Stimulated activated CD8-positive, alpha-beta memory T cell treated with anti-CD3 and anti-CD28 coated beads, Interleukin-15, amount 100 ng/mL, for 24 hours (primary cell): ENCODE results near the gene GLRX5.

ENCODE experiments used
- DNase-seq: peaks from one replicate; pipeline ENCODE4 v3.0.0-alpha.2; 2020; ENCODE audit warnings: low read depth

Gene GLRX5

DNA sequence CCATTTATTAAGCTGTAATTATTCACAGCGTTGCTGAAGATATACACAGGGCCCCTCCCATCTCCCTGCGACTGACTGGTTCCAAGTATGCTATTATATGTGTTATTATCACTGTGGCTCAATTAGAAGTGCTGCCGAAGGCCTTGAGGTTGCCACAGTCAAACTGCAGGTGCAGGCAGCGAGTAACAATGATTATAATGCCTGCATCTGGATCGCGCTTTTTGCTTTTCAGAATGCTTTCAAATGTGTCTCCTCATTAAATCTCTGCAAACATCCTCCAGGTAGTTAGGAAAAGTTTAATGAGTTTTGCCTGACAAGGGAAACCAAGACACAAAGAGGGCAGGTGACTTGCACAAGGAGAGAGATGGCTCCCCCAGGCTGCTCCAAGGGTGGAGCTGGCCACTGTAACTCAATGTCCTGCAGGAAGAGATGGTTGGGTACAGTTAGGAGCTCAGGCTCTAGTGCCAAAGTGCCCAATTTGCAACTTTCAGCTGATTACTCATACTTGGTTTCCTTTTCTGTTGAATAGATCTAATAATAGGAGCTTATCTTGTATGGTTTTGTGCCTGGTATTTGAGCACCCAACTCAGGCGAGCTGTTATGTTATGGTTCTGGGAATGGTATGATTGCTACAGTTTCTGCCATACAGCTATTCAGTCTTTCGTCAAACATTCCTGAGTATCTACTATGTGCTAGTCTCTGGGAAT, 16.7 kb upstream of the GLRX5 start:
- no peak for DNase-seq

DNA sequence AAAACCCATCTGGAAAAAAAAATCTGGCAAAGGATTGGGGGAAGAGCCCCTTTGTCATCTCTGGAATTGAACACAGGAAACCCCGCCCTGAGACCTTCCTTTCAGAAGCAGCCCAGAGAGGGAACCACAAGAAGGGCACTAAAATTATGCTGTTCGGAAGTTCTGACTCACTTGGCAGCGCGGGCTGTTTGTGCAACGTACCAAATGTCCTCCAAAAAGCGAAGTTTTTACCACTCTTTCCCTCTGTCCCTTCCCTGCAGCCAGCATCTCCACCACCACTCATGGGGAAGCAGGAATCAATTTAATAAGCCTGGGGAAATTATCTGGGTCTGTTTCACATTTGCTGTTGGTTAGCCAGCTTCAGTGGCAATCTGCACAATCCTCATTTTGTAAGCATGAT, 15.2 kb upstream of the GLRX5 start:
- DNase-seq: no peak

DNA sequence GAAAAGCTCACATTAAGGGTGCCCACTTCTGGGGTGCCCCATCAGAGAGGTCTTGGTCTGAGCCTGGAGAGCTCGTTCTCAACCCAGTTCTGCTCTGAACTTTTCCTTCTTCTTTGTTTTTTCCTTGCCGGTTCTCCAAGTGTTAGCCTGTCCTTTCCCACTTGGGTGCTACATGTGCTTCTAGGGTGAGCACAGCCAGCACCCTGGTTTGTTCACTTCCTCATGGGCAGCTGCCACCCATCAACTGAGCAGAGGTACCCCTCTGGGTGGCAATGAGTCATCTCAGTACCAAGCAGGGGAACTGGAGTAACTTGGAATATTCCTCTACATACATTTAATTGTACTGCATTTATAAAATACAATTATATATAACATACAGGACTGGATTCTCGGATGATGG, 14.5 kb upstream of the GLRX5 start:
- no peak for DNase-seq

- DNase-seq: no peak
Measured at GRCh38 chr14:95521001-95521400, 13.8 kb upstream of the GLRX5 start.

DNA sequence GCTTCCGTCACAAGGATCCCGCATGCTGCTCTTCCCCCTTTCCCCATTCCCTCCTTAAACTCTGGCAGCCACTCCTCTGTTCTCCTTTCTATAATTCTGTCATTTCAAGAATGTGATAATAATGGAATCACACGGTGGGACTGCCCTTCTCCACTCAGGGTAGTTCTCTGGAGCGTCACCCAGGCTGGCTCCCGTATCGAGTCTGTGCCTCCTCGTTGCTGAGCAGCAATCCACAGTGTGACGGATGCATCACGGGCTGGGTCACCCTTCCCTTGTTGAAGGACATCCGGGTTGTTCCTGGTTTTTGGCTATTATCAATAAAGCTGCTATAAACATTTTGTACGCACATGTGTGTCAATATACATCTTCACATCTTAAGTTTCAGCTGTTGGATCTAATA, 12.7 kb upstream of the GLRX5 start:
- DNase-seq: no peak

DNA sequence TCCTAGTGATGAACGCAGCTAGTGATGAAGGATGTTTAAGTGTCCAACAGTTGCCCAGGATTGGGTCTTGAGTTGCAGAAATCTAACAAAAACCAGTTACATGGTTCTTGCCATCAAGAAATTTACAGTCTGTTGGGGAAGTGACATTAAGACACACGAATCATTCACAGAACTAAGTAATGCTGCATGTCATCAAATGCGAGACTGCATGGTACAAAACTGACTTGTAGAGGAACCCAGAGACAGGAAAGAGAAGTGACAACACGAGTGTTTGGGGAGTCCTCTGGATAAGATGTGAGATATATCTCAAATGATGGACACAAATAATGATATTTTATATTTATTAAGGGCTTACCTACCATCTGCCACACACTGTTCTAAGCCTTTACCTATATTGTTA, 12.3 kb upstream of the GLRX5 start:
- no peak for DNase-seq

GRCh38 chr14:95523051-95523814, 11.6 kb upstream of the GLRX5 start:
- DNase-seq: no peak

- no peak for DNase-seq
Measured at GRCh38 chr14:95523815-95524448, 10.9 kb upstream of the GLRX5 start.

GRCh38 chr14:95524706-95525512, 9.9 kb upstream of the GLRX5 start:
- DNase-seq: no peak

GRCh38 chr14:95525999-95526398, 8.9 kb upstream of the GLRX5 start:
- no peak for DNase-seq

DNA sequence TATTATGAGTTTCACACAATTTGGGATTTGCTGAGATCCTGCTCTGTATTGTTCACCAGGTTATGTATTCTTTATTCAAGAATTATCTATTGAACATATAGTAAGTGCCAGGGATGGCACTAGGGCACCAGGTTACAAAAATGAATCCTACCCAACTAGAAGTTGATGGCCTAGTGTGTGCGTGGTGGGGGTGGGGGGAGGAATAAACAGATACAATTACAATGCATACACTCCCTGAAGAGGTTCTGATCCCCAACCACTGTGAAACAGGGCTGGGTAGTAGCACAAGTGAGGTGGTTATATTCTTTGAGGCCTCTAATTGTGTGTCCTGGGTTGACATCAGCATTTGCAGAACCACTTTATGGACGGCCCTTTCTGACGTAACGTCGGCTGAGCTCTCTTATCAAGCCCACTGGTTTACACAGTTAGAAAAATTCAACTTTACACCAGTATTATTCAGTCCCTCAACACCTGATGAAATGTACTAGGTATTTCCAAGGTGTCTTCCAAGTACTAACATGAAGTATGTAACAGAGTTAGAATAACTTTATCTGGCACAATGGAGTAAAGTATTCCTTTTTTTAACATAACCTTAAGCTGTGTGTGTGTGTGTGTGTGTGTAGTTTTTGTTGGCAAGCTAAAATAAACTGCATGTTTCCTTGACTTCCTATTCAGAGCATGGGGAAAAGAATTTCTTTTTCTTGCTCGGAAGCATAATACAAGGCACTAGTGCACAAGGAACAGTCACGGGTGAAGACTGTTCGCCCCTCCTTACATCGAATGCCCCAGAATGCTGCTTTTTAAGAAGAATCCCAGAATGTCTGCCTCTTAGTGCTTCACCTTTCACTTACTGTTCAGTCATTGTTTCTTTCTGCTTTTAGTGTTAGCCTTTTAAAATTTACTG, 8.1 kb upstream of the GLRX5 start:
- DNase-seq: no peak

- DNase-seq: no peak
Measured at GRCh38 chr14:95527387-95528002, 7.4 kb upstream of the GLRX5 start.

DNA sequence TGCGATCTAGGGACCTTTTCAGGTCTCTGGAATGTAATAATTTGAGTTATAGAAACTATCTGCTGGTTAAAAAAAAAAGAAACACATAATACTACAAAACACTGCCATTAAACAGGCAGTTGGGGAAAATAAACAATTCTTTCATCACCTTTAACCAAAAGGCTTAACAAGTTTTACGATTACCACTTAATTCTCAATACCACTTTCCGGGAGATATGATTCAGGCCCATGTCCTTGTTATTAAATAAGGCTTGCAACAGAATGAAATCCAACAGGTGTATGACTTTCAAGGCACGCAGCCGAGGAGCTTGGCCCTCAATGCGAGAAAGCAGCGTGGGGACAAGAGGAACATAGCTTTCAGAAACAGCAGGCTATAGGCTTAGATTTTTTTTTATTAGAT, 5.6 kb upstream of the GLRX5 start:
- no peak for DNase-seq

GRCh38 chr14:95530473-95531276, 4.2 kb upstream of the GLRX5 start:
- DNase-seq: no peak

DNA sequence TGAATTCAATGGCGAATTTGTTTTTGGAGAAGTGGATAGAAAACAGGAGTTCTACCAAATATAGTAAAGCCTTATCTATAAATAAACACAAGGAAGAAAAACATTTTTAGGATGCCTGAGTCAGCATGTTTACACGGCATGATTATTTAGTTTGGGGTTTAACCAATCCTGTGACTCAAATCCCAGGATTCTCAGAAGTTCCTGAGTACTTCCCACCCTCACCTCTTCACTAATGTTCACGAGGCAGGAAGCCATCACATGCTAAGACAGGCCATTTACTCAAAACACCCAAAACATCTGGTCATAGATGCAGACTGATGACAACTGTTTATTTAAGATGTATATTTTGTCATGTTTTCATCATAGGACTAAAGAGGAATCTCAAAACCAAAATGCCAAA, 3.4 kb upstream of the GLRX5 start:
- DNase-seq: no peak

DNA sequence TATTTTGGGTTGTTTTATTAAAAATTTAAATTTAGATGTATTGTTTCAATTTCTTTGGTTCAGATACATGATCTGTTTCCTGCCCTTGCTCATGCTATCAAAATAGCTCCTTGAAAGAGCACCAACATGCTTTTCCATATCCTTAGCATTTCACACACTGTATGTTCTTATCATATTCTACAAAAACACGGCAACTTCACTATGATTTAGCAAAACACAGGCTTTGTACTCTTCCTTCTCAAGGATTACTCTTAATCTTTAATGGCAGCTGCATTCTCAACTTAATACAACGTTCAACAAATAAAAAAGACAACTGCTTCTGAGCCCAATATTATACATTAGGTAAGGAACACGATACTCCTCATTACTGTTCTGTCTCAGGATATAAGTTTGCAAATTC, 2.9 kb upstream of the GLRX5 start:
- DNase-seq: no peak

DNA sequence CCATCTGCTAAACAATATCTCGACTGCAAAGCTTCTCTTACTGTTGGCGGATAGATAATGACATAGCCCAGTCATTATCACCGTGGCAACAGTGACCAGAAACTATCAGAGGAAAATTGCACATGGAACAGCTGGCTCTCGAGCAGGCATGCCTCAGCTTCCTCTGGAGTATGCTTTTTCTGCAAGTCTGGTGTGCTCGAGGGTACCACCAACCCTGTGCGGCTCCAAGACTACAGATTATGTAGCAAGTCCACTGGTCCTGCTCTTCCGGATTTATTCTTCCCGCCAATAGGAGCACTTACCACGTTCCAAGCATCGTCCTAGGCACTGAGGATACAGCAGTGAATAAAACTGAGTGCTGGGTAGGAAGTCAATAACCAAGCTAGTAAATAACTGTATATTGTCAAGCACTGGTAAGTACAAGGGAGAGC, 1.4 kb upstream of the GLRX5 start:
- DNase-seq: no peak

GRCh38 chr14:95533822-95534221, 1.0 kb upstream of the GLRX5 start:
- no peak for DNase-seq

- no peak for DNase-seq
Measured at GRCh38 chr14:95535226-95536021, 574 bp downstream of the GLRX5 start.
